Activated T-helper 1 cell treated with Interleukin-2 at 50 U/mL for 16 hours (primary cell): ENCODE data around the gene MR1.

Source experiments
- DNase-seq: peaks from one replicate; pipeline ENCODE4 v3.0.0-alpha.2; 2020; ENCODE audit warnings: low read depth

The MR1 gene

GRCh38 chr1:181033799-181034451 is at the start of gene MR1:
Gene MR1, plus strand, starts transcription at chr1:181033983. Its CDS starts 25 bp downstream, at chr1:181034008.
- DNase-seq, result no peak

GRCh38 chr1:180988253-180988752 is 45.5 kb upstream of the MR1 start:
- no peak for DNase-seq

DNA sequence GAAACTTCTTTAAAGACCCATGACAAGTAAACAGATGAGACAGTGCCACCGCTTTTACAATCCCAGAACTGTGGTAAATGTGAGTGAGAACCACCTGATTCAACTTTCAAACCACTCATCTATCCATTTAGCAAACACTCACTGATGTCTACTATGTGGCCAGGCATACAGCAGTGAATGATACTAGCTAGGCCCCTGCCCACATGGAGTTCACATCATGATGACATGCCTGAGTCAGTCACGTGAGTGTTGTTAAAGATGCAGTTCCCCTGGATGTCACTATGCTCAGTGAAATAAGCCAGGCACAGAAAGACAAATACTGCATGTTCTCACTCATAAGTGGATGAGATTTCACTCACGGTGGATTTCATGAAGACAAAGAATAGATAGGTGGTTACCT is 39.5 kb upstream of the MR1 start:
- no peak for DNase-seq

DNA sequence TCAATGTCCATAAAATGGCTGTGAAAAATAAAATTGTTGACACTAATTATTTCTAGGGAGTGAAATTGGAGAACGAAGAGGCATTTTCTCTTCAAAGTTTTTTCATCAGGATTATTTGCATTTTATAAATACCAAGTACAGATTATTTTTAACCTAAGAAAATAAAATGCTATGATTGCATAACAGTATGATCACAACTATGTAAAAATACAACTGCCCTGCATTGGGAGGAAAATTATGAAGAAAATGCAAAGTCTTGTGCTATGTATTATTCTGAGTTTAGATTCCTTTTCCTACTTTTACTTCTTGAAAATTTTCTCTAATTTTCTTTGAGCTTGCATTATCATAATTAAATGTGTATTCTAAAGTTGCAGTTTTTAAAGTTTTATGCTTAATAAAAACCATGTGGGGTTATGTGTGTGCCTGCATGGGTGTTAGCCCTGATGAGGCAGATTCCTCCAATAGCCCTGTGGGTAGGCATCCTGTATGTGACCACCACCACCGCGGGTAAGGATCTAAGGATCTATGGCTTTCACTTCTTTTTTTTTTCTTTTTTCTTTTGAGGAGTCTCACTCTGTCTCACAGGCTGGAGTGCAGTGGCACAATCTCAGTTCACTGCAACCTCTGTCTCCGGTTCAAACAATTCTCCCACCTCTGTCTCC is 35.8 kb upstream of the MR1 start:
- DNase-seq, result no peak

DNA sequence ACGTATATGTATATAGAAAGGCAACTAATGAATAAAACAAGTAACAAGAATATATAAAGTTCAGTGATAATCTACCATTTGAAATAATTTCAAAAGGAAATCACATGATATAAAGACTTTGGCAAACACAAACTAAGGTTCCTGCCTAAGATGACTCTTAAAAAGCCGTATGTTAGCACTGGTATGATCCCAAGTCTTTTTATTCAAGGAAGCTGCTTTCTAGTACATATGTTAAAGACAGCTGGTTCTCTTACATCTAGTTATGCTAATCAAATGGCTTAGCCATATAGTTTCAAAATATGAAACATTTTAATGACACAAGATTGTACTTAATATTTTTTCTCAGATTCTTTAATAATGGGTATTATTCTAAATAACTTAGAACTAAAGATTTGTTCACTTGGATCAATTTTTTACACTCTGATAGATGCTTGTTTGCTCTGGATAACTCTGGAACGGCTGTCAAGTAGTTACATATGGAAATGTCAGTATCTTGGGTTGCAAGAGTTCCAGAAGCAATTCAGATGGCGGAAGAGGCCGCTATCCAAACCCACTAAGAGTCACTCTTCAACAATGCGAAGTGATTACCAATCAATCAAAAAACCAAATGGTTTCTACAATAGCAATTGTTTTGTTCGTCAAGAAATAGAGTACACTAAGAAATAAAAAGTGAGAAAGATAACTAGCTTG is 32.5 kb upstream of the MR1 start:
- DNase-seq, result no peak

- DNase-seq, result no peak
Observed at GRCh38 chr1:181002582-181003172, 31.1 kb upstream of the MR1 start.

GRCh38 chr1:181010789-181011188 is 23.0 kb upstream of the MR1 start:
- DNase-seq, result no peak

GRCh38 chr1:181011301-181012202 is 22.2 kb upstream of the MR1 start:
- no peak for DNase-seq

GRCh38 chr1:181012203-181012745 is 21.5 kb upstream of the MR1 start:
- DNase-seq, result no peak

- DNase-seq, result no peak
Observed at GRCh38 chr1:181013144-181013543, 20.6 kb upstream of the MR1 start.

DNA sequence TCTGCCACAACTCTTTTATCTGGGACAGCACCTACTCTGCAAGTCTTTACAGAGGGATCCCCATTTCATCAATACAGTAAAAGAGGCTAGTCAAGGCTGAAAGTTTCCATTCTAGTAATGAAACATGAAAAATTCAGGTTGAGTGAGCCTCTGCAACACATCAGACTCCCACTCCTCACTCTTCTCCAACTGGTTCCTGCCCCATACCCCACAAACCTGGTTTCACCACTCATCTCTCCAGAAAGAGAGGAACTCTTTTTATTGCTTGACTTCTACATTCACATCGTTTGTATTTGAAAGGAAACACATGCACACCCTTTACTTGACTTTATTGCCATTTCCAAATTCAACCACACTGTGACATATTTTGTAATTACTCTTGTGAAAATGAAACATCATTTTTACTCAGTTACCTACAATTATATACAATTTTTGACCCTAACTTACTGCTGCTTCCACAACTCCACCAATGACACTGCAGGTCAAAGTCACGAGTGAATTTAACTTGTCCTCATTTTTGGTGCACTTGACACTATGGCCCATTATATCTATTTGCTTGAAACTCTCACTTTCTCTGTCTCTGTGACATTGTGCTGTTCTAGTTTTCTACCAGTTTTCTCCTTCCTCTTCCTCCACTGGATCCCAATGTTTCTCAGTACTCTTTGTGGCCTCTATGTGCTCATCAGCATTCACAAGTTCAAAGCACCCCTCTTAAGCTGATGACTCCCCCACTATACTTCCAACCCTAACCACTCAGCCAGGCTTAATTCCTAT is 19.1 kb upstream of the MR1 start:
- DNase-seq, result no peak

DNA sequence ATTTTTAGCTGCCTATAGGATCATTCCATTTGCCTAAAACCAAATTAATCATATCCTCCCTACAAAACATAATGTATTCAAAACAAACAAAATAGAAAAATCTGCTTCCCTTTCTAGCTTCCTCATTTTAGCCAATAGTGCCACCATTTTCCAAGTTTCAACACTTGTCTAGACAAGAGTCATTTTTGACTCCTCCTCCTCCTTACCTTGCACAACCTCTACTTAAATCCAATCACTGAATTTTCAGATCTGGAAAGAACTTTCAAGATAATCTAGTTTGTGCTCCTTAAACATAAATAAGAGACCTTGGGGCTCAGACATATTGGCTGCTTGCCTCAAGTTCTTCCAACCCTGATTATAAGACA is 18.6 kb upstream of the MR1 start:
- no peak for DNase-seq

DNA sequence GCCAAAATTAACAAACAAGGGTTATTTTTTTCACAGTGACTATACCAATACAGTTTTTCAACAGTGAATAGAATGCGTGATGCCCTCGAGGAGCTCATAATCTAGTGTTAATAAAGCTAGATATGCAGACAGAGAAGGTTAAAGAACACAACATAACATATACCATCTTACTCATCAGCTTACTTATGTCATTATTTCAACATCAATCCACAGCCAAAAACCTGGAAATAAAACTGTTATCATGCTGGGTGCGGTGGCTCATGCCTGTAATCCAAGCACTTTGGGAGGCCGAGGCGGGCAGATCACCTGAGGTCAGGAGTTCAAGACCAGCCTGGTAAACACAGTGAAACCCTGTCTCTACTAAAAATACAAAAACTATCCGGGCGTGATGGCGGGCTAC is 17.2 kb upstream of the MR1 start:
- no peak for DNase-seq

- DNase-seq, result no peak
Observed at GRCh38 chr1:181018901-181019681, 14.7 kb upstream of the MR1 start.

DNA sequence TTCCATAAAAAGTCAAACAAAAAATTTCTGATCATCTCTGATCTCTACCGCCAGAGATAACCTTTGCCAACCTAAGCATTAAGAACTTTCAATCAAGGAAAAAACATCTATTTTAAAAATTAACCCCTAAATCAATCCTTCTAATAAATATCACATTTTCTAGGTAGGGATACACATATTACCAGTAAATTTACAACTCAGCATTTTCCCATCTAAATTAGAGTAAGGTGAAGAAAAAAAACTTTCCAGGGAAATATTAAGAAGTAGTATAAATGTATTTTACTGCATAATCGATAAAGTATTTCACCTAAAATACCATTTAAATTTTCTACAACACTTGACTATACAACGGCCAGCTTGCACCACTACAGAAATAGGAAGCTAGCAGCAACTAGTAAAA is 12.6 kb upstream of the MR1 start:
- DNase-seq, result no peak

- peak; percentile 29 for DNase-seq
Observed at GRCh38 chr1:181021811-181022434, 11.9 kb upstream of the MR1 start.

GRCh38 chr1:181023265-181024057 is 10.3 kb upstream of the MR1 start:
- DNase-seq, result no peak

DNA sequence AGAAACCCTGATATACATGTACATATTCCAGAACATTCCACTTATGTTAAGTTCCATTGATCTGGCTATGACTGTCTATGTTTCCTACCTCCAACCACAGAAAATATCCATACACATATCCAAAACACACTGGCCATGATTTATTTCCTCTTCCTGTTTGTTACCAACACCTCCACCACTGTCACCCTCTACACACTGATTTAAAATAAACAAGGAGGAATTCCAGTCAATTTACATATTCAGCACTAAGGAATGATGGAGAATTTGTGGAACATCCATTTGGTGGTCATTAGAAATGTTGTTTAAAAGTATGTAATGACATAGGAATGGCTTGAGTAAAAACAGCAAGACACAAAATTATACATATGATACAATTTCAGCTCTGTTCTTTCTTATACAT is 5.6 kb upstream of the MR1 start:
- no peak for DNase-seq

GRCh38 chr1:181028615-181029014 is 5.2 kb upstream of the MR1 start:
- DNase-seq, result no peak
